ENCODE measurements around the gene DCAF10.
"Not testable (repeated sequence)": the region's sequence is repeated elsewhere in the genome, so short reads cannot be mapped to it uniquely, and the experiment has no call there.

DCAF10 gene

GRCh38 chr9:37862530-37862929, 61.9 kb downstream of the DCAF10 start:
- no peak for DNase-seq (ENCODE audit: low spot score)

GRCh38 chr9:37870081-37870798, 69.6 kb downstream of the DCAF10 start:
- DNase-seq (ENCODE audit: low spot score): no peak

GRCh38 chr9:37870799-37871176, 70.2 kb downstream of the DCAF10 start:
- DNase-seq (ENCODE audit: low spot score): no peak

- DNase-seq (ENCODE audit: low spot score): no peak
Measured at GRCh38 chr9:37873955-37874354, 73.4 kb downstream of the DCAF10 start.

GRCh38 chr9:37876376-37876775, 75.8 kb downstream of the DCAF10 start:
- DNase-seq (ENCODE audit: low spot score): no peak

GRCh38 chr9:37880916-37881479, 80.4 kb downstream of the DCAF10 start:
- DNase-seq (ENCODE audit: low spot score): no peak

- DNase-seq (ENCODE audit: low spot score): not testable (repeated sequence)
Measured at GRCh38 chr9:37887977-37888583, 87.5 kb downstream of the DCAF10 start.

- DNase-seq (ENCODE audit: low spot score): no peak
Measured at GRCh38 chr9:37889536-37889935, 88.9 kb downstream of the DCAF10 start.

GRCh38 chr9:37891042-37891441, 90.4 kb downstream of the DCAF10 start:
- not testable (repeated sequence) for DNase-seq (ENCODE audit: low spot score)

GRCh38 chr9:37892063-37892462, 91.5 kb downstream of the DCAF10 start:
- no peak for DNase-seq (ENCODE audit: low spot score)

- DNase-seq (ENCODE audit: low spot score): no peak
Measured at GRCh38 chr9:37897665-37898064, 97.1 kb downstream of the DCAF10 start.

- no peak for DNase-seq (ENCODE audit: low spot score)
Measured at GRCh38 chr9:37899041-37899440, 98.4 kb downstream of the DCAF10 start.

- DNase-seq (ENCODE audit: low spot score): no peak
Measured at GRCh38 chr9:37902131-37902530, 101.5 kb downstream of the DCAF10 start.

- peak; percentile 29 for DNase-seq (ENCODE audit: low spot score)
Measured at GRCh38 chr9:37902796-37903646, 102.4 kb downstream of the DCAF10 start.

- peak; percentile 91 for DNase-seq (ENCODE audit: low spot score)
Measured at GRCh38 chr9:37903647-37904444, 103.2 kb downstream of the DCAF10 start, which contains the start of gene SLC25A51. TSS of gene SLC25A51 (minus strand) at chr9:37904127. CDS start at chr9:37888550, 15,577 bp downstream.

GRCh38 chr9:37904445-37905130, 104.0 kb downstream of the DCAF10 start:
- DNase-seq (ENCODE audit: low spot score): peak; percentile 28

GRCh38 chr9:37905131-37905505, 104.5 kb downstream of the DCAF10 start:
- DNase-seq (ENCODE audit: low spot score): no peak

GRCh38 chr9:37905776-37906175, 105.2 kb downstream of the DCAF10 start:
- DNase-seq (ENCODE audit: low spot score): no peak

- DNase-seq (ENCODE audit: low spot score): no peak
Measured at GRCh38 chr9:37906312-37907239, 106.0 kb downstream of the DCAF10 start.

- no peak for DNase-seq (ENCODE audit: low spot score)
Measured at GRCh38 chr9:37908283-37908682, 107.7 kb downstream of the DCAF10 start.
